HTR-8/SVneo (cell line): Measurements from ENCODE around the gene UBE2V1.

Experiments used
- DNase-seq: peaks from one replicate; pipeline ENCODE4 v3.0.0; 2011; ENCODE audit warnings: low spot score, mixed read lengths; ENCODE audit not compliant: insufficient read length
- FAIRE-seq: peaks from 2 replicates; lab custom pipeline; 2011; peaks lifted over from hg19 to GRCh38; lab: Jason Lieb, UNC

UBE2V1 gene

DNA sequence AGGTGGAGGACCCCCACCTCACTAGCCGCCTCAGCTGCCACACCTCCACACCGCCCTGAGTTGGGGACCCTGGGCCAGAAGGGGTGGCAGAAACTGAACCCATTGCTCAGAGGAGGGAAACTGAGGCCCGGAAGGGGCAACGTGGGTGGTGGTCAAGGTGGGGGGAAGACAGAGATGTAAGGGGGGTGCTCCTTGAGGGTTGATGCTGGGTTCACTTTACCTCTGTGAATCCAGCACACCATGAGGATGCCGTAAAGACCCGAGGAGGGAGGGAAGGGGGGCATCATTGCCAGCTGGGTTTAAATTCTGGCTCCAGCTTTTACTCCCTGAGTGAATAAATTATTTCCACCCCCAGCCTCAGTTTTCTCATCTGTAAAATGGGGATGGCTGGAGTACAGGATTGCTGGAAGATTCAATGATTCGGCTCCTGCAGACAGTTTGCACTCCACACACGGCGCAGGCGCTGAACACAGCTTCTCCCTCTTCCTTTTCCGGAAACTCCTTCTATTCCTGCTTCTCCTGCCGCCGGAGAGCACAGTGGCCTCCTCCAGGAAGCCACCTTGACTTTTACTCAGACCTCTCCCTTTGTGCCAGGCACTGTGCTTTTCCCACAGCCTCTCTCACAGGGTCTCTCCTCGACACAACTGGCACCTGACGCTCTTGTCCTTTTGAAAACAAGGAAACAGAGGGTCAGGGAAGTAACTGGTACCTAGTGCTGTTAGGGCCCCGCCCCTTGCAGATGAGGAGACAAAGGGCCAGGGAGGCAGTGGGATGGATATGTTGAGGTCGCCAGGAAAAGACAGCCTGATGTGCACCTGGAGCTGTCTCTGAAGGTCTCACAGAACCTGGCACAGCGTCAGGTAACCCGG is 59.4 kb downstream of the UBE2V1 start:
- no peak for DNase-seq
- peak; percentile 52 for FAIRE-seq

DNA sequence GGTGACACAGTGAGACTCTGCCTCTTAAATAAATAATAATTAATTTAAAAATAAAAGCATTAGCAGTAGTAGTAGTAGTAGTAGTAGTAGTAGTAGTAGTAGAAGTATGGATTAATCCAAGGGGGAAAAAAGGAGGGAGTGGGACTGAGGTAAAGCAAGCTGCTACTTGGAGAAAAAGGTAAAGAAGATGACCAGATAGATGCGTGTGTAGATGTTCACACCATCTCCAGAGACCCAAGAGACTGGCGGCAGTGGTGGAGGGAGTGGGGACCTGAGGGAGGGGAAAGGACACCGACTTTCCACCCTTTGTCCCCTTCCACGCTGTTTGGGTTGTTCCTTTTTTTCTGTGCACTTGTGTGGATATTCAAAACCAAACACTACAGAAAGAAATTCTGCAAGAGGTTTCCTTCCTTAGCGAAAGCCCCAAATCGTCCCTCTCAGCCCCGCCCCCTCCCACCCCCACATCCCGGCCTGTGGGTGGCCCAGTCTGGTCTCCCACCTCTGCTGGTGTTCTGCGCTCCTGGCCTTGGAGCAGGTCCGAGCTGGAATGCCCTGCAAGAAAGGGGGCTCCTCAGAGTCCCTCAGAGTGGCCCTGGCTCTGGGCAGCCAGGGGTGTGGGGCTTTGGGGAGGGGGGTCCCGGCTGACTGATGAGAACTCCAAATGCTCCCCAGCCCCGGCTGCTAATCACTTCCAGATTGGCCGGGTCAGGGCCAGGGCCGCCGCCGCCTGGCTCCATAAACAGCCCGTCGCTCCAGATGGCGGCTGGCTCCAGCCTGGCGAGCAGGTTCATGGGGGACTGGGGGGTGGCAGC is 60.2 kb downstream of the UBE2V1 start:
- DNase-seq (no peak), FAIRE-seq (no peak)

DNA sequence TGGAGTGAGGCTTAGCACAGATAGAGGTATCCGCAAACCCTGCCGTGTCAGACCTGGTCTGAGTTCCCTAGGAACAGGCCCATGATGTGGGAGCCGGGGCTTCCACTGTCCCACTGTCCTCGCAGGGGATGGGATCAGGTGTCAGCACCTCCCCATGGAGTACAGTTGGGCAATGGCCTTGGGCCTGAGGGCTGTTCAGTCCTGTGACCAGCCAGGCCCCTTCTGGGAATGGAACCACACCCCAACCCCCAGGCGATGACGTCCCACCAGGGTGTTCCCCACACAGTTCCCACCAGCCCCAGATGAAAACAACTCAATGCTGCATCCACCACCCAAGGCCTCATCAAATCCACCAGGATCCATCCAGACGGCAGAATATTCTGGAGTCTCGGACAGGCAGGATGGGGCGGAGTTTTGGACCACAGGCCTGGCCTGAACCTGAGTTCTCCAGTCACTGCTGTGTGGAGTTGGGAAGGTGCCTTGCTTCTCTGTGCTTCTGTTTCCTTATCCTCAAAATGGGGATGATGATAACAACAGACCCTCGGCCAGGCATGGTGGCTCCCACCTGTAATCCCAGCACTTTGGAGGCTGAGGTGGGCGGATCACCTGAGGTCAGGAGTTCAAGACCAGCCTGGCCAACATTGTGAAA is 62.2 kb downstream of the UBE2V1 start:
- DNase-seq, result no peak
- peak; percentile 38 for FAIRE-seq

DNA sequence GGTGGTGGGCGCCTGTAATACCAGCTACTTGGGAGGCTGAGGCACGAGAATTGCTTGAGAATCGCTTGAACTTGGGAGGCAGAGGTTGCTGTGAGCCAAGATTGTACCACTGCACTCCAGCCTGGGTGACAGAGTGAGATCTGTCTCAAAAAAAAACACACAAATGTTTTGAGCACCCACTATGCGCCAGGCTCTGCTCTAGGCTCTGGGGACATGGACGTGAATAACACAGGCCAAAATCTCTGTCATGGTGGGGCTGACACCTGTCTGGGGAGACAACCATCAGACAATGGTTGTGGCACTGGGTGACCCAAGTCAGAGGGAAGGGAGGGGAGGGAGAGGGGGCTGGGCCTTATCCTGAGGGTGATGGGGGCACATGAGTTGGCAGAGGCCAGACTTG is 62.7 kb downstream of the UBE2V1 start:
- FAIRE-seq (peak; percentile 77), DNase-seq (no peak)

DNA sequence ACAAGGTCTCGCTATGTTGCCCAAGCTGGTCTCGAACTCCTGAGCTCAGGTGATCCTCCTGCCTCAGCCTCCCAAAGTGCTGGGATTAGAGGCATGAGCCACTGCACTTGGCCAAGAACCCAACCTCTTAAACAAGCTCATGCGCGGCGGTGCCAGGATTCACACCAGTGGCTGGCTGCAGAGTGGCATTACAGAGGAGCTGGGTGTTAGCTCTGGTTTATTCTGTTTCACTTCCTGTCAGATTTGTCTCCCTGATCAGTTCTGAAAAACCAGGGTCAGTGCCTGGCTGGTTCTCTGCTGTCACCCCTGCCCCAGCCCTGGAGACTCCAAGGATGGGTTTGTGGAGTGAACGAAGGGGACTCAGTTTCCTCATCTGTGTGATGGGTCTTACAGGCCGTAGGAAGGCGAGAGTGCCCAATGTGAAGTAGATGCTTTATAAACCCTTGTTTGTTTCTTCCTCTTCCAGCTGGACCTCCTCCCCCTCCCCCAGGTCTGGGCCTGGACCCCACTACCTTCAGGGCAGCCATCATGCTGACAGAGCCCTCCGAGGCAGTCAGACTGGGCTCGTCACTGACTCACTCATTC is 63.4 kb downstream of the UBE2V1 start:
- peak; percentile 60 for FAIRE-seq
- DNase-seq, result no peak

DNA sequence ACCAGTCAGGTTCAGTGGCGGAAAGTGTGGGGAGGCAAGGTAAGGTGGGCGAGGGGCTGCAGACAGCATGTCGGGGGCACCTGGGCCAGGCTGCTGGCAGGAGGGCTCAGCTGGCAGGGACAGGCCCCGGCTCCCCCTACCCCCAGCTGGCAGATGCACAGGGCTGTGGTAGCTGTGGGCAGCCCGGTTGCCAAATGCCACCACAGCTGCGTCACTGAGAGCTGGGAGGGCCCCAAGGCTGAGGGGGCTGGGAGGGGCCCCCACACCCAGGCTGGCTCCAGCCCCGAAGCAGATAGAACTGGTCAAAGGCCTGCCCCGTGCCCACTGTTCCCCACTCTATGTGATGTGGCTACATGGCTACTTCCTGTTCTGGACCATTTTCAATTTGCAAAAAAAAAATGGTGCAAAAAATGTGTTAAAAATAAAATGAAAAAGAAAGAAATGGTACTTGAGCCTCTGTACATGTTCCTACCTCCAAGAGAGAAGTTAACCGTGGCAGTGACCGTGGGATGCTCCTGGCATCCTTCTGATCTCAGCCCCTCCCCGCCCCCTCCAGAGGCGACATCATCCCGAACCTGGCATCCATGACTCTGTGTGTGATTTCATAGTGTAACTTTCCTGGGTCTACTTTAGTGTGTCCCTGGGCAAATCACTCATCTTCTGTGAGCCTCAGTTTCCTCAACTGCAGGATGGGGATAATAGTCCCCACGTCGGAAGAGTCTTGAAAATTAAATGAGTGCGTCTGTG is 64.4 kb downstream of the UBE2V1 start:
- FAIRE-seq, result peak; percentile 51
- no peak for DNase-seq

DNA sequence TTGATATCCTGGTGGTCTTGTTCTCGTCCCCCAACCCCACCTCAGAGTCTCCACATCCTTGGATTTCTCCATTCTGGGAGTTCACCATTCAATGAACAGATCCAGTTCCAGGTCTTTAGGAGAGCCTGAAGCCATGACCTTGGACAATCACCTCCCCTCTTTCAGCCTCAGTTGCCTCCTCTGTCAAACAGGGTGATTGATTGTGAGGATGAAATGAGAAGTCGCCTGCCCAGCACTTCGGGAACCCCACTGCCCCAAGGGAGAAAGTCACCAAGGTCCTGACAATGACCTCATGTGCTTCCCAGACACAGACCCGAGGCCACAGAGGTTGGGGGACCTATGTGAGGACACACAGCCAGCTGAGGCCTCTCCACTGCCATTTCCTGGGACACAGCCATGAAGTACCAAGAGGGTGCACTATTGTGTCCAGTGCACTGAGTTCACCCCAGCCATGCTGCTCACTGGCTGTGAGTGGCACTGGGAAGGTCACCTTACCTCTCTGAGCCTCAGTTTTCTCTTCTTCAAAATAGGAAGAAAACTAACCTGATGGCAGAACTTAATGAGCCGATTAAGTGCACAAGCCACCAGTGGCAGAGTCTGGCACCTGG is 68.5 kb downstream of the UBE2V1 start:
- FAIRE-seq, result peak; percentile 88

DNA sequence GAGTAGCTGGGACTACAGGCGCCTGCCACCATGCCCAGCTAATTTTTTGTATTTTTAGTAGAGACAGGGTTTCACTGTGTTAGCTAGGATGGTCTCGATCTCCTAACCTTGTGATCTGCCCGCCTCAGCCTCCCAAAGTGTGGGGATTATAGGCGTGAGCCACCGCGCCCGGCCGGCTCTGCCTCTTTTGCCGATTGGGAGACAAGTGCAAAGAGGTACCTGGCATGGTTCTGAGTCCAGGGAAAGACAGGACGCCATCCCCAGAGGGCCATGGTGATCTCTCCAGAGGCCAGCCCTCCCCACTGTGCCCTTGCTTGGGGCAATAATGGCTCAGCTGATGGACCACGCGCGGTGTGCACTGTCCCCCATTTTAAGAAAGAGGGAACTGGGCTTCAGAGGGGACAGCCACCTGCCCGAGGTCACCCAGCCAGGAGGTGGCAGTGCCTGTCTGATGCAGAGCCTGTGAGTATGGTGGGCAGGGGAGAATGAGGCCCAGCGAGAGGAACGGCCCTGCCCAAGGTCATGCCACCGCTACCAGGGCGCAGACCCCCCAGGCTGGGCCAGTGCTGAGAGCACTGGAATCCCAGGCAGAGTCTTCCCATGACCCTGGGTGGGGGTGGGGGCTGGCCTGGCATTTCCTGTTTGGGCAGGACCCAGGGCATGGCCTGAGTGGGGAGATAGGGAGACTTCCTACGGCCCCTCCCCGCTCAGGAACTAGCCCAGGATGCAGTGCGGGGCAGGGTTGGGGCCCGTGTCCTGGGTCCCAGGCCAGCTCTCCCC is 69.2 kb downstream of the UBE2V1 start:
- DNase-seq (no peak), FAIRE-seq (peak; percentile 90)

More for the DNA sequence above, 68.5 kb downstream of the UBE2V1 start:
- DNase-seq, result no peak

DNA sequence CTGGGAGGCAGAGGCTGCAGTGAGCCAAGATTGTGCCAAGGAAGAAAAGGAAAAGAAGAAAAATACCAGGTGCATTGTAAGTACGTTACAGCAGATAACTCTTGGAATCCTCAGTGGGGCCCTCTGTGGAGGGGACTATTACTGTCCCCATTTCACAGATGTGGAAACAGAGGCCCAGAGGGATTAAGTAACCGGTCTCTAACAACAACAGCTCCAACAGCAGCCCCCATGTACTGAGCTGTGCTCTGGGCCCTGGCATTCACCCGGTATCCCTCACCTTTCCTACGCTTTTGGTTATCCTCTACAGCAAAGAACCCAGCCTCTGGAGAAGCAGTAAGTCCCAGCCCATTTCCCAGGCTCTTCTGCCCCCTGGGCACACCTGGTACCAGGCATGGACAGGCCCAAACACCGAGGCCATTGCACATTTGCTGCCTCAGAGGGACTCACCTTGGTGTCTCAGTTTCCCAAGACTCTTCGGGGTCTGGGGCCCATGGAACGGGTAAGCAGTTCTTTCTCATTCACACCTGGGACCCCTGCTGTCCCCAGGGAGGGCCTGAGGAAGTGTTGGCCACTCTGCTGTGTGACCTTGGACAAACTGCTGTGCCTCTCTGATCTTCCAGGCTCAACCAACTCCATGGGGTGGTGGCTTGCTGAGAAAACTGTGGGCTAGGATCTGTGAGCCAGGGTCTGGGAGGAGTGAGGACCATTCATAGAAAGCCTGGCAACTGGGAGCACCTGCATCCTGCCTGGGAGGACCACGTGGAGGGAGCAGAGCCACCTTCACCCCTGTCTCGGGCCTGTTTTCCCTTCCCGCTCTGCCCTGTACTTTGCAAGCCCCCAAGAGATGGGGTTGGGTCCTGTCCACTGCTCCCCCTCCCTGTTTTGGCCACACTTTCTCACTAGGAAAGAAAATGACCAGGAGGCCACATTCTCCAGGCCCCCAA is 70.3 kb downstream of the UBE2V1 start:
- DNase-seq (no peak), FAIRE-seq (no peak)

DNA sequence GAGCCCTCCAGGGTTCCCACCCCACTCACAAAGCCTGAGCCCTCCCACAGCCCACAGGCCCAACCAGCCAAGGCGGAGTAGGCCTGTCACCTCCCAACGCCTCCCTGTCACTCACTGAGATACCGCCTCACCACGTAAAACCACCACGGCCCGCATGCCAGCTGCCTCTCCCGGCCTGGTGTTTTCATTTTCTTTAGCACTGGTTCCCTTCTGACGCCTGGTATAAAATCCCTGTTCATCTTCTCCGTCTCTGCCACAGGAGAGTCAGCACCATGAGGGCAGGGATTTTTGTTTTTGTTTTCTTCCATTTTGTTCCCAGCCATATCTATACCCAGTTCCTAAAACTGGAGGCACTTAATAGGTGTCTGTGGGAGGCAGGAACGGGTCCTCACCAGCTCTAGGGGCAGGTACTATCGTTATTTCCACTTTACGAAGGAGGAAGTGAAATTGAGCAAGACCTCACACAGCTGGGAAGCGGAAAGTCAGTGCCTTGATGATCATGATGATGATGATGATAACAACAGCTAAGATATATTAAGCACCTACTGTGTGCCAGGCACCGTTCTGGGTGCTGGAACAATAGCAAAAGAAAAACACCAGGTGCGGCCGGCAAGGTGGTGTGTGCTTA is 71.6 kb downstream of the UBE2V1 start:
- DNase-seq (no peak), FAIRE-seq (peak; percentile 75)

DNA sequence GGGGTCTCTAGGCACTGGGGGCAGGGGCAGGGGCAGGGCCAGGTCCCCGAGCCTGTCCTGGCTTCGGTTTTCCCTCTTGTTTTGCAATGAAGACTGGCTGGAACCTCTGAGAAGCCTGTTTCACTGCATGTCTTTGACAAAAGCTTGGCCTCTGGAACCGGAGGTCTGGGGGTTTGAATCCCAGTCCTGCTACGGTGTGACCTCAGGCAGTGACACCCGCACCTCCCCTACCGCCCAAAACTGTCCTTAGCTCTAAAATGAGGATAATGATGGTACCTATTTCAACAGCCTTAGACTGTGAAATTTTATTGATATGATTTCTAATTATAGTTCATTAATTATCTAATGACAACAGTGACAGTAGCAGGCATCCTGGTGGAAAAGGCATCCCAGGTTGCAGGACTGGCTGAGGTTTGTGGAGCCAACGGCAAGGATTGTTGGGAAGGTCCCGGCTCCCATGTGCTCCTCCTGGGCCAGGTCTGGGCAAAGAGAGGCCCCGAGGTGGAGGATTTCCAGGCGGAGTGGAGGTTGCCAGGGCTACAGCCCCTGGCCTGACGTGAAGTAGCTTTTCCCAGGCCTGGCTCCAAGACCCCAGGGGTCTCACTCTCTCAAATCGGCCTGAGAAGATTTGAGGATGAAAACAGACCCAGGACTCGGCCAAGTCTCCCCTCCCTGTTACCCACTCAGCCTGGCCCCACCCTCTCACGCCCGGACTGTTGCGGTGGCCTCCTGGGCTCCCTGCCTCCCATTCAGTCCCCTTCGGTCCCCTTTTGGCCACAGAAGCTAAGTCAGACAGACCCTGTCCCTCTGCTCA is 72.3 kb downstream of the UBE2V1 start:
- FAIRE-seq (peak; percentile 31), DNase-seq (no peak)

DNA sequence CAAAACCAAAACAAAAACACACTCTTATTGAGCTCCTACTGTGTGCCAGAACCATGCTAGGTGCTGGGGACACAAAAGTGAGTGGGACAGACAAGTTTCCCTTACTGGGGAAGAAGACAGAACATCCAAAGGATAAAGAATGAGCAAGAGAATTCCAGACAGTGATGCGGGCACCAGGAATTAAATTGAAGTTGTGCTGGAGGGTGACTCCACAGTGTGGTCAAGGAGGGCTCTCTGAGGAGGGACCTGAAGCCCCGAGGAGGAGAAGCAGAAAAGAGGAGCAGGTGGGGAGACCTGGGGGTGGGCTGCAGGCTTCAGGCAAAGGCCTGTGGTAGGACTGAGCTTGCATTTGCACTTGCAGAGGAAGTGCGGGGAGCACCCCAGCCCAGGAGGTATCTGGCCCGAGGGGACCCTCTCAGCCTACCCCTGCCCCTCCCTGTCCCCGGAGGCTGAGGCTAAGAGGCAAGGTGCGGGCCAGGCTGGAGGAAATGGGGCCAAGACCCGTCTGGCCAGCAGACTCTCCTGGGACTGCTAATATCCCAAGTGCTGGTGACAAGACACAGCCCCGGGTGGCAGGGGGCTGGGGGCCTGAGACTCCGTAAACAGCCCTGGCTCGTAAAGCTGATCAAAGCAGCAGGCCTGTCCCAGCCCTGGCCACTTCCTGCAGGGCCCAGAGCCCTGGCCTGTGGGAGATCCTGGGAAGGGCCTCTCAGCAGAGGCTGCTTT is 73.1 kb downstream of the UBE2V1 start:
- FAIRE-seq (peak; percentile 33), DNase-seq (no peak)

DNA sequence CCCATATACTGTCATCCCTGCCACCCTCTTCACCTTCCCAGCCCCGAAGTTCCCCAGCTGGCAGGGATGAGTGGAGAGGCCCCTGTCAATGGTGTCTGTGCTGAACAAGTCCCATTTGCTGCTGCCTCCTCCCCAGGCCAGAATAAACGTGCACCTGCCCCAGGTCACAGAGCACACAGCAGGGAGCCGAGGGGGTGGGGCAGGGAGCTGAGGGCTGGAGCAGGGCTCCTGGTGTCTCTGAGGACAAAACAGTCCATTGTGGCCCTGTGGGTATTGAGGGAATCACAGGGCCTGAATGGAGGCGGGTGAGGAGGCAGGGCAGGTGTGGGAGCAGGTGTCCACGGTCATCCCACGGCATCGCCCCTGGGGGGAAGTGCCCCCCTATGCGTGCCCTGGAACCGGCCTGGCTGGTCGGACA is 74.4 kb downstream of the UBE2V1 start:
- peak; percentile 70 for FAIRE-seq
- DNase-seq, result no peak

DNA sequence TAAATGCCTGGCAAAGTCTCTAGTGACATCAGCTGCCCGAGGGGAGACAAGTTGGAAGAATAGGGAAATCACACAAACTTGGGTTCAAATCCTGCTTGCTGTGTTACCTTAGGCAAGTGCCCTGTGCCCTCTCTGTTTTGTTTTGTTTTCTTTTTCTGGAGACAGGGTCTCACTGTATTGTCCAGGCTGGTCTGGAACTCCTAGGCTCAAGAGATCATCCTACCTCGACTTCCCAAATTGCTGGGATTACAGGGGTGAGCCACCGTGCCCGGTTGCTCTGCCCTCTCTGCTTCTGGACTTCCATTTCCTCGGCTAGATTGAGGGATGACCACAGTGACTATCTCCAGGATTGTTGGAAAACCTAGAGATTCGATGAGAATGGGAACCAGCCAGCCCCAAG is 74.8 kb downstream of the UBE2V1 start:
- DNase-seq (no peak), FAIRE-seq (no peak)

DNA sequence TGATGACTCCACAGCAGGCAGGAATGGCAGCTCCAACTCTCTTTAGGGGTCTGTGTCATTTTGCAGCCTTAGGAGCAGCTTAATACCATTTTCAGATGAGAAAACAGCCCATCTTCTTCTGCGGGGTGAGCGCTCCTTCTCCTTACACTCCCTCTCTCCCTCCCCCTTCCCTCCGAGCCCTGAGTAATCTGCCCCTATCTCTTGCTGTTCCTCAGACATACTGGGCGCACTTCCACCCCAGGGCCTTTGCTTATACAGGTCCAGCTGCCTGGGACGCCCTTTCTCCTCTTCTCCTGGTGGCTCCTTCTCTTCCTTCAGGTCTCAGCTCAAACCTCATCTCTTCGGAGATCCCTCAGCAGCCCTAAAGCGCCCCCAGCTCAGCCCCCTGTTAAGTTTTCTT is 75.4 kb downstream of the UBE2V1 start:
- FAIRE-seq, result no peak
- no peak for DNase-seq

DNA sequence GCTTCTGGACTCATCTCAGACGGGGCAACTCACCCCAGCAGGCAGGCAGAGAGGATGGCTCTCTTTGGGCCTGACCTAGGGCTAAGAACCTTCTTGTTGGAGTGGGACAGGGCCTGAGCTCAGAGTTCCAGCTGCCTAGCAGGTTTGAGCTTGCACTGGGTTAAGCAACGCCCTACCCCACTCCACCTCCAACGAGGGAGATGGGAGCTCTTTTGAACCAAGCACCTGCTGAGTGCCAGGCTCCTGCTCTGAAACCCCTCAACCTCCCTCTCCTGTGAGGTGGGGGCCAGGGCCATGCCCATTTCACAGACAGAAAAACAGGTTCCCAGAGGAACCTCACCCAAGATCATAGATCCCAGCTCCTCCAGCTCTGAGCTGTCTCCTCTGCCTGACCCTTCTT is 75.8 kb downstream of the UBE2V1 start:
- no peak for DNase-seq
- no peak for FAIRE-seq
